Keratinocyte (primary cell): ENCODE results near the gene KCNAB2.

Experiments
- CTCF ChIP-seq, 3 experiments: IDR thresholded peaks in 1 of 3; conservative IDR thresholded peaks in 1 of 3; optimal IDR thresholded peaks in 1 of 3; 2 replicates in 2 of 3; 3 replicates in 1 of 3; pipeline versions ENCODE3 to v1.5.1; 2011; ENCODE audit warnings: low read length in 3 of 3, mild to moderate bottlenecking in 3 of 3, moderate library complexity in 2 of 3, control low read depth in 1 of 3, inconsistent platforms in 1 of 3; ENCODE audit not compliant: insufficient read depth in 2 of 3; ENCODE audit errors: extremely low read depth in 1 of 3
- EZH2 ChIP-seq: IDR thresholded peaks from one replicate; pipeline ENCODE4 v1.6.1; 2012; ENCODE audit warnings: inconsistent platforms, mild to moderate bottlenecking, low read length, moderate library complexity

- TF ChIP-seq EZH2 (no peak), CTCF (optimal IDR thresholded peaks at IDR 0.05 in 1 of 3, IDR thresholded peaks at IDR 0.05 in 1 of 3, conservative IDR thresholded peaks at IDR 0.05 in 1 of 3; ENCODE audit: extremely low read depth in 1 of 3, insufficient read depth in 2 of 3, low read length in 3 of 3) (no peak)
Measured at GRCh38 chr1:6025269-6026094, 20.2 kb upstream of the KCNAB2 start.
